GM18951 (cell line): ENCODE measurements around the gene TMEM184B.

Experiments
- POLR2A ChIP-seq: IDR thresholded peaks from 4 replicates; pipeline ENCODE4 v1.6.1; 2011; ENCODE audit warnings: mild to moderate bottlenecking; ENCODE audit not compliant: insufficient read length, insufficient read depth; ENCODE audit errors: extremely low read depth
- in situ Hi-C: fragments of 300-500 bp; cut with MboI; formaldehyde crosslinking; loops from one replicate; pipeline ENCODE4 v1.12.0; 2022; ENCODE audit warnings: low sequenced_read_pairs, mixed read lengths, inconsistent platforms; ENCODE audit not compliant: unreplicated experiment

Gene TMEM184B

GRCh38 chr22:38203090-38203810 lies 69.6 kb downstream of the TMEM184B start:
- TF ChIP-seq POLR2A: peak; percentile 31
- in situ Hi-C loops: no loop called here

- in situ Hi-C loops: no loop called here
- TF ChIP-seq POLR2A: no peak
Observed at GRCh38 chr22:38202437-38203089, 70.2 kb downstream of the TMEM184B start.

- TF ChIP-seq POLR2A: peak; percentile 52
- in situ Hi-C loops: no loop called here
Observed at GRCh38 chr22:38201711-38202436, 70.9 kb downstream of the TMEM184B start, which contains the start of gene MAFF. TSS of gene MAFF (plus strand) at chr22:38201994. CDS start at chr22:38213854, 11,860 bp downstream.

GRCh38 chr22:38201371-38201710 lies 71.5 kb downstream of the TMEM184B start:
- TF ChIP-seq POLR2A: no peak
- in situ Hi-C loops: no loop called here

GRCh38 chr22:38199826-38200559 lies 72.8 kb downstream of the TMEM184B start:
- in situ Hi-C loops: no loop called here
- TF ChIP-seq POLR2A: no peak

- in situ Hi-C loops: no loop called here
- TF ChIP-seq POLR2A: no peak
Observed at GRCh38 chr22:38196791-38197419, 75.9 kb downstream of the TMEM184B start.

GRCh38 chr22:38193580-38193979 lies 79.2 kb downstream of the TMEM184B start:
- TF ChIP-seq POLR2A: no peak
- in situ Hi-C loops: no loop called here

GRCh38 chr22:38192475-38192863 lies 80.3 kb downstream of the TMEM184B start:
- TF ChIP-seq POLR2A: no peak
- in situ Hi-C loops: no loop called here

GRCh38 chr22:38191731-38192474 lies 80.9 kb downstream of the TMEM184B start:
- TF ChIP-seq POLR2A: no peak
- in situ Hi-C loops: no loop called here

- in situ Hi-C loops: no loop called here
- no peak for TF ChIP-seq POLR2A
Observed at GRCh38 chr22:38191055-38191454, 81.8 kb downstream of the TMEM184B start.

GRCh38 chr22:38190581-38190980 lies 82.2 kb downstream of the TMEM184B start:
- in situ Hi-C loops: no loop called here
- TF ChIP-seq POLR2A: no peak

- in situ Hi-C loops: no loop called here
- no peak for TF ChIP-seq POLR2A
Observed at GRCh38 chr22:38189104-38189503, 83.7 kb downstream of the TMEM184B start.

GRCh38 chr22:38187413-38188212 lies 85.2 kb downstream of the TMEM184B start:
- in situ Hi-C loops: no loop called here
- TF ChIP-seq POLR2A: no peak
